Frontal cortex (tissue), 4 donors: ENCODE data around the gene METAP1. TPM values are rescaled to one million over a fixed set of nuclear protein-coding genes. Genes with fewer than 3 reads are reported as not detected.
"Not testable (repeated sequence)": the region's sequence is repeated elsewhere in the genome, so short reads cannot be mapped to it uniquely, and the experiment has no call there.

Experiments used
- DNase-seq, 2 donors: peaks; one replicate each; pipeline ENCODE4 v3.0.0; 2012; ENCODE audit warnings: low spot score in 2 of 2
- FAIRE-seq: peaks from 2 replicates; lab custom pipeline; 2012; peaks lifted over from hg19 to GRCh38; lab: Jason Lieb, UNC
- total RNA-seq: library from RNA; depleted of rRNA; stranded (reverse); fragments of >200 nt; gene quantifications from one replicate; pipeline ENCODE4 v1.2.3, GENCODE V29; 2014
- donor health status: control.
- donor health status: control.
- donor health status: control.

Gene METAP1
- total RNA-seq, 1 donor from 2014 or later = 22.0 TPM

GRCh38 chr4:99043346-99043745 lies 47.8 kb downstream of the METAP1 start:
- DNase-seq = no peak
- FAIRE-seq = no peak

GRCh38 chr4:99047710-99048109 lies 52.2 kb downstream of the METAP1 start:
- FAIRE-seq (no peak), DNase-seq (no peak)

GRCh38 chr4:99052902-99053301 lies 57.4 kb downstream of the METAP1 start:
- no peak for DNase-seq
- no peak for FAIRE-seq

GRCh38 chr4:99054428-99054994 lies 59.0 kb downstream of the METAP1 start:
- DNase-seq (no peak), FAIRE-seq (no peak)

- DNase-seq (no peak), FAIRE-seq (no peak)
Observed at GRCh38 chr4:99058228-99058627, 62.7 kb downstream of the METAP1 start.

GRCh38 chr4:99059550-99059949 lies 64.0 kb downstream of the METAP1 start:
- FAIRE-seq = no peak
- DNase-seq = no peak

GRCh38 chr4:99061048-99061700 lies 65.7 kb downstream of the METAP1 start:
- no peak for FAIRE-seq
- DNase-seq = no peak

GRCh38 chr4:99062120-99062519 lies 66.6 kb downstream of the METAP1 start:
- FAIRE-seq (no peak), DNase-seq (no peak)

GRCh38 chr4:99065521-99065920 lies 70.0 kb downstream of the METAP1 start:
- DNase-seq, FAIRE-seq: not testable (repeated sequence)

GRCh38 chr4:99067617-99068016 lies 72.1 kb downstream of the METAP1 start:
- DNase-seq = no peak
- FAIRE-seq = no peak

GRCh38 chr4:99071159-99071558 lies 75.6 kb downstream of the METAP1 start:
- FAIRE-seq (no peak), DNase-seq (no peak)

- no peak for FAIRE-seq
- DNase-seq = no peak
Observed at GRCh38 chr4:99074816-99075215, 79.3 kb downstream of the METAP1 start.

- FAIRE-seq (no peak), DNase-seq (no peak)
Observed at GRCh38 chr4:99076292-99076976, 80.9 kb downstream of the METAP1 start.

GRCh38 chr4:99077177-99077576 lies 81.7 kb downstream of the METAP1 start:
- DNase-seq (no peak), FAIRE-seq (no peak)

GRCh38 chr4:99078336-99078735 lies 82.8 kb downstream of the METAP1 start:
- DNase-seq (no peak), FAIRE-seq (no peak)

GRCh38 chr4:99078931-99079624 lies 83.6 kb downstream of the METAP1 start:
- FAIRE-seq = no peak
- no peak for DNase-seq

- FAIRE-seq (no peak), DNase-seq (no peak)
Observed at GRCh38 chr4:99079625-99080295, 84.2 kb downstream of the METAP1 start.

- not testable (repeated sequence) for FAIRE-seq
Observed at GRCh38 chr4:99080869-99081268, 85.3 kb downstream of the METAP1 start.

GRCh38 chr4:99082192-99082591 lies 86.7 kb downstream of the METAP1 start:
- no peak for FAIRE-seq
- DNase-seq = no peak

More at GRCh38 chr4:99080869-99081268, 85.3 kb downstream of the METAP1 start:
- DNase-seq = not testable (repeated sequence)

GRCh38 chr4:99084595-99084994 lies 89.1 kb downstream of the METAP1 start:
- DNase-seq (no peak), FAIRE-seq (no peak)
